ENCODE results near the gene SPTAN1. TPM values are rescaled to one million over a fixed set of nuclear protein-coding genes. Genes with fewer than 3 reads are reported as not detected.

The SPTAN1 gene
- total RNA-seq, 4 donors from 2014 or later: 185 to 310 (median 275) TPM

DNA sequence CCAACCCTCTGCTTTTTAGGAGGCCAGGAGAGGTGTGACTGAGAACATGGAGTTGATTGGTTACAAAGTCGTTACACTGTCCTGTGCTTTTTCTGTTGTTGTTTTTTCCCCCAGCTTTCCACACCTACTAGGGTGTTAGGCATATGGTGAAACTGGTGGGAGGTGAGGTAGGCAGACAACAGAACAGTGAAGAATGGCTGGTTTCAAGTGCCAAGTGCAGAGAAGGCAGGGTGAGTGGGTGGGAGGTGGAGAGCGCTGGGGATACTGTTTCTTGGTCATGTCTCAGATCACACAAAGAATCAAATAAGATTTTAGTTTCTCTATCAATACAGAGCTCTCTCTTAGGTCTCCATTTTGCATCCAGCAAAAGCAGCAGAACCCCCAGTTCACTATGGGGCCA is 2.2 kb upstream of the SPTAN1 start:
- TF ChIP-seq, protein P1, sequence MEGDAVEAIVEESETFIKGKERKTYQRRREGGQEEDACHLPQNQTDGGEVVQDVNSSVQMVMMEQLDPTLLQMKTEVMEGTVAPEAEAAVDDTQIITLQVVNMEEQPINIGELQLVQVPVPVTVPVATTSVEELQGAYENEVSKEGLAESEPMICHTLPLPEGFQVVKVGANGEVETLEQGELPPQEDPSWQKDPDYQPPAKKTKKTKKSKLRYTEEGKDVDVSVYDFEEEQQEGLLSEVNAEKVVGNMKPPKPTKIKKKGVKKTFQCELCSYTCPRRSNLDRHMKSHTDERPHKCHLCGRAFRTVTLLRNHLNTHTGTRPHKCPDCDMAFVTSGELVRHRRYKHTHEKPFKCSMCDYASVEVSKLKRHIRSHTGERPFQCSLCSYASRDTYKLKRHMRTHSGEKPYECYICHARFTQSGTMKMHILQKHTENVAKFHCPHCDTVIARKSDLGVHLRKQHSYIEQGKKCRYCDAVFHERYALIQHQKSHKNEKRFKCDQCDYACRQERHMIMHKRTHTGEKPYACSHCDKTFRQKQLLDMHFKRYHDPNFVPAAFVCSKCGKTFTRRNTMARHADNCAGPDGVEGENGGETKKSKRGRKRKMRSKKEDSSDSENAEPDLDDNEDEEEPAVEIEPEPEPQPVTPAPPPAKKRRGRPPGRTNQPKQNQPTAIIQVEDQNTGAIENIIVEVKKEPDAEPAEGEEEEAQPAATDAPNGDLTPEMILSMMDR (IDR thresholded peaks at IDR 0.05; ENCODE audit: low read depth): no peak

DNA sequence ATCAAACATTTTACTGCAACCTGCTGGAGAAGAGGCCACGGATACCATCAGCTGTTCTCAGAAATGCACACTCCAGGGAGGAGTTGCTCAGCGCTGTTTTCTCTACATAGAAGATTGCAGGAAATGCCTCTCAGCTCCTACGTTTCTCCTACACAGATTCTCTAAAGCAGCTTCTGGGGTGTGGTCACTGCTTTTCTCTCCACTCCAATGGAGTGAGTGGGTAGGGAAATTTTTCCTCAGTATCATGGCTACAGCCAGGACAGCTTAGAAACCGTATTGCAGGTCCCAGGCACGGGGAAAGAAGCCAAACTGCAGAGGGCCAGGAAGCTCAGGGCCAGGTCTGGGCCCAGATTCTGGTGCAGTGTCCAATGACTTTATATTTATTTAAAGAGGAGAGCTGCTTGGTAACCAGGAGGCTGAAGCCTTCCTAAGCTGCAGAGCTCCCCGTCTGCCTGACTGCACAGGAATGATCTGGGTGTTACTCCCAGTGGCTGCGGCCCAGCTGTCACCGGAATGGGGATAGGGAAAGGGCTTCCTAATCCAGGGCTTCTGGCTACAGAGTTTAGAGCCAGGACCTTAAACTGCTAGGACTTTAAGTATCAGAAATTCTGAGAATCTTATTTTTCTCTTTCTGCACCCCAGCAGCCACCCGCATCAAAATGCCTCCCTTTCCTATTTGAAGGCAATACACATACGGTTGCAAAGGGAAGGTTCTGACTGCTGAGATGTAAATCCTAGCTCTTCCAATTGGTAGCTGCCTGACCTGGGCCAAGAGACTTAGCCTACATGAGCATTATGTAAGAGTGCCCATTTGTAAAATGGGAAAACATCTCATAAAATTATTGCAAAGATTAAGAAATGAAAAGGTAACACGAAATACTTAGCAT is 1.4 kb upstream of the SPTAN1 start:
- TF ChIP-seq, protein P1 (IDR thresholded peaks at IDR 0.05; ENCODE audit: low read depth): no peak

DNA sequence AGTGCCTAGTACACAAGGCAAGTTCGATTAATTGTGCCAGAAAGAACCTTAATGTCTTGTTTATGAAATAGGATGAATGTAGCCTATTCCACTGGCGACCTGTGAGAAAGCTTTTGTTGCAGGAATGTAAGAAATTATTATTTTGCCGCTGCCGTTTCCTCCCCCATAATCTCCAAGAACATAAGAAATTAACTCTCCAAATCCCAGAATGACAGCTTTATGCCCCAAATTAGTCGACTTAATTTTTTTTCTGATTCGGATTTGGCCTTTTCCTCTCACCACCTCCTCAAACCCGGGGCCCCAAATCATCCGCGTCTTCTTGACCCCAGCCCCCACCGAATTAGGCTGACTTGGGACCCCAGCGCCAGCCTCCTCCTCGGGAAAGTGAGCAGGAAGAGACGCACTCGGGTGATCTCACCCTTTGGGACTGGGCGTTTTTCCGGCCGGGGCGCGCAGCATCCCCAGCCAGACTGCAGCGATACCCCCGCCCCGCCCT is 682 bp upstream of the SPTAN1 start:
- TF ChIP-seq, protein P1 (IDR thresholded peaks at IDR 0.05; ENCODE audit: low read depth): no peak

DNA sequence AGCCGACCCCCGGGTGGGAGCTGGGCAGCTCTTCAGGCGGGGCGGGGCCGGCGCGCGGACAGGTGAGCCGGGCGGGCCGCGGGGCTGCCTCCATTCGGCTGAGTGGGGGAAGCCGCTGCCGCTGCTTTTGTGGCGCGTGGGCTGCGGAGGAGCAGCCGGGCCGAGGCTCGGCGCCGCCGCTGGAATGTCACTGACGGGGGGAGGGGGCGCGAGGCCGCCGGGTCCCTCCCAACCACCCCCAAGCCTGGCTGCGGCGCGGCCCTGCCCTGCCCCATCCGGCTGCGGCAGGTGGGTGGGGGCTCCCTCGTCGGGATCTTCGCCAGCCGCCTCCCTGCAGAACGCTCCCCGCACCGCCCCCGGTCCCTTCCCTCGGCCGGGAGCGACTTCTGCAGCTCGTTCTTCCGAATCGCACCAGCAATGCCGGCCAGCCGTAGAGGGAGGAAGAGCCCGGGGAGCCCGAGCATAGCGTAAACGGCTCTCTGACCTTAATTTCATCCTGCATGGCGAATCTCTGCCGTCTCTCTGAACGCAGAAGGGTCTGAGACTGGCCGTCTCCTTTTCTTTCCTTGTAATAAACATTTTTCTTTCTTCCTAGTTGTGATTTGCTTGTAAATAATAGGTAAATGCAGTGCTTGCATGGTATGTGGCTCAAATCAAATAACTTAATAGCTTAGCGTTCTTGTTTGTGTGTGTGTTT is 505 bp downstream of the SPTAN1 start:
- TF ChIP-seq, protein P1 (IDR thresholded peaks at IDR 0.05; ENCODE audit: low read depth): no peak

DNA sequence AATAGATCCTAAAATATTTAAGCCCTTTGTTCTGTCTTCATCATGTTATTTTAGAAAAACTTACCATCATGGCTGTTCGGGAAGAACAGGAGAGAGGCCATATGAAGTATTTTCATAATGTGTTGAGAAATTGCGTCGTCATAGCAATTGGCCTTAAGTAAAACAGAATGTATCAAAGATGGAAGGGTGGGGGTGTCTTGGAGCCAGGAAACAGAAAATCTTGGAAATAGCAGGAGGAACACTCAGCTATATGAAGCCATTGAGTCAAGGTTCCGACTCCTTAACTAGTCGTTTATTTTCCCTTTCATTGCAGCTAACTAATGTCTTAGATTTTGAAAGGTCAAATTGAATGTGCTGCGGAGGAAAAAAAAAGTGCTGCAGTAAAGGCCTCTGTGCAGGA is 1.3 kb downstream of the SPTAN1 start:
- TF ChIP-seq, protein P1 (IDR thresholded peaks at IDR 0.05; ENCODE audit: low read depth): no peak

DNA sequence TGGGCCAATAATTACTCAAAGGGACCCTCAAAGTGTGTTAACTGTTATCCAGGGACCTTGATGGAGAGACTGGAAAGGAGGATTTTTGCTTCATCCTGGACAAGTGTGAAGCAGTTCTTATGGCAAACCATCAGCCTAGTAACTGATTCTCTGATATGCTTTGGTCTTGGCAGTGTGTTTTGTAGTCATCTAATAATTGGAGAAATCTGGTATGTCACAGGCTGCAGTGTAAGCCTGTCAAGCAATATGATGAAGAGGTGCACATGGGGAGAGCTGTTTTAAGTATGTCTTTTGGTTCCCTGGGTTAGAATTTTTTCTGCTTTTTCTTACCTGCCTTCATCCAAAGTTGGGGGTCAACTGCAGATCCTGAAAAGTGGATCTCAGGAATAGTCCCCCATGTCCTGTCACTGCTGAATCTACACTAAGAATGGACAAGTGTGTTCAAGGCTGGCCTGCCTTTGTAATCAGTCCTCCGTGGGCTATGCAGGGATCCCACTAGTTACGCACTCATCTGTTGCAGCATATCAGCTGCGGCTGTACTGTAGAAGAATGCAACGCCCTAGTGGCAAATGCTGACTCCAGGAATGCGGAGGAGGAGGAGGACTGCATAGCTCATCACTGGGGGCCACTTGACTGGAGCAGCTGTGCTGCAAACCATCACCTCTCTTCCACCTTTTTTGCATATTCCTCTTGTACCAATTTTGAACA is 1.9 kb downstream of the SPTAN1 start:
- TF ChIP-seq, protein P1 (IDR thresholded peaks at IDR 0.05; ENCODE audit: low read depth): no peak
